Breast epithelium (tissue), 4 donors: ENCODE measurements around the gene PTPRM. TPM values are rescaled to one million over a fixed set of nuclear protein-coding genes. Genes with fewer than 3 reads are reported as not detected.
A peak's percentile ranks its signal among the peaks of the same experiment; 100 is the strongest.

Source experiments
- DNase-seq, 2 donors: peaks; one replicate each; pipeline ENCODE4 v3.0.0-alpha.2; 2019; ENCODE audit warnings: low spot score in 2 of 2
- H3K27ac ChIP-seq, 2 donors: fragments of 200-600 bp; sonication (generic) in 1 of 2; one replicate each; pipeline ENCODE4 v1.5.1; 2016 to 2019; ENCODE audit warnings: mild to moderate bottlenecking in 1 of 2
- H3K27me3 ChIP-seq, 2 donors: fragments of 200-600 bp; sonication (generic) in 1 of 2; one replicate each; pipeline versions ENCODE4 v1.5.1 to v1.6.0; 2017 to 2019; ENCODE audit warnings: control low read depth in 1 of 2, mild to moderate bottlenecking in 1 of 2
- H3K36me3 ChIP-seq: fragments of 200-600 bp; one replicate; pipeline ENCODE4 v1.5.1; 2019
- H3K4me1 ChIP-seq, 2 donors: fragments of 200-600 bp; sonication (generic); one replicate each; pipeline ENCODE4 v1.5.1; 2016 to 2019; ENCODE audit warnings: control low read depth in 1 of 2
- H3K4me3 ChIP-seq, 3 donors: fragments of 200-600 bp; sonication (generic); 1 replicate in 2 of 3; 2 replicates in 1 of 3; pipeline ENCODE4 v1.5.1; 2016 to 2019; ENCODE audit warnings: mild to moderate bottlenecking in 3 of 3, moderate library complexity in 2 of 3
- H3K9me3 ChIP-seq, 2 donors: fragments of 200-600 bp; sonication (generic) in 1 of 2; one replicate each; pipeline ENCODE4 v1.5.1; 2016 to 2019; ENCODE audit warnings: control low read depth in 1 of 2
- POLR2A ChIP-seq: fragments of 450-650 bp; IDR thresholded peaks from one replicate; pipeline ENCODE4 v1.6.1; 2016; ENCODE audit warnings: antibody characterized with exemption, mild to moderate bottlenecking, moderate library complexity
- POLR2AphosphoS5 ChIP-seq, 3 donors: sonication (generic); formaldehyde crosslinking; IDR thresholded peaks; one replicate each; pipeline ENCODE4 v1.6.1; 2017; ENCODE audit warnings: antibody characterized with exemption in 3 of 3
- intact Hi-C: fragments of 100-400 bp; cut with DNase I; formaldehyde crosslinking; loops from one replicate; pipeline ENCODE4 v1.15.1; 2023; ENCODE audit warnings: low total_unique reads
- total RNA-seq, 3 donors: library from RNA; depleted of rRNA; stranded (reverse); fragments of >200 nt; gene quantifications; one replicate each; pipeline ENCODE4 v1.1.0, GENCODE V29; 2016
- TF ChIP-seq, protein P1 (sequence below), 3 donors: fragments of 450-650 bp; IDR thresholded peaks; one replicate each; pipeline ENCODE4 v1.5.1; 2016 to 2017; ENCODE audit warnings: antibody characterized with exemption in 3 of 3, mild to moderate bottlenecking in 3 of 3, moderate library complexity in 3 of 3

The PTPRM gene
- total RNA-seq, 3 donors from 2014 or later: 41.7 to 181 (median 140) TPM

DNA sequence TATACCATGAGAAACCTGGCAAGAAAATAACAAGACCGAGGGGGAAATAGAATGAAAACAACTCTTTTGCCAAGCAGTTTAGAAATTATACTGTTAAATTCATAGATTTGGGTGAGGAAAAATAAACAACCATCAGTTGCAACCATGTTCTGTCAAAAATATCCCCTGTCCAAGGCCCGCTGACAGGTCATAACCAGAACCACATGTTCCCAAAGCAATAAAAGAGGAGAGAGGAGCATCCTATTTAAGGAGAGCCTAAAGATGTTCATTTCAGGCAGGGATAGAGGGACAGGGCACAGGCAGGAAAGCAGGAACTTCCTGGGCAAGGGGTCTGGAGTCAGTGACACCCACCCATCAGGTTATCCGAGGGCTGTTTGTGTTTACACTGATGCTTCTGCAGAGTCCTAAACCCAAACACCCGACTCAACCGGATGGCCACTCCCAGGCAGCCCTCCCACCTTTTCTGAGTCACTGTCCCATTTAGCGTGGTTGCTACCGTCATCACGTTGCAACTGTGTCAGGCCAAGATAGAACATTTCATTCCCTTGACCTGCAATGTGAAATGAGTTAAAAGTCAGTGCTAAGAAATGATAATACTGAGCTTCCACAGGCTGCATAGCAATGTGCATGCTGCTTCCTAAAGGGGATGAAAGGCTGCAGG lies 573.9 kb downstream of the PTPRM start:
- DNase-seq: no peak

DNA sequence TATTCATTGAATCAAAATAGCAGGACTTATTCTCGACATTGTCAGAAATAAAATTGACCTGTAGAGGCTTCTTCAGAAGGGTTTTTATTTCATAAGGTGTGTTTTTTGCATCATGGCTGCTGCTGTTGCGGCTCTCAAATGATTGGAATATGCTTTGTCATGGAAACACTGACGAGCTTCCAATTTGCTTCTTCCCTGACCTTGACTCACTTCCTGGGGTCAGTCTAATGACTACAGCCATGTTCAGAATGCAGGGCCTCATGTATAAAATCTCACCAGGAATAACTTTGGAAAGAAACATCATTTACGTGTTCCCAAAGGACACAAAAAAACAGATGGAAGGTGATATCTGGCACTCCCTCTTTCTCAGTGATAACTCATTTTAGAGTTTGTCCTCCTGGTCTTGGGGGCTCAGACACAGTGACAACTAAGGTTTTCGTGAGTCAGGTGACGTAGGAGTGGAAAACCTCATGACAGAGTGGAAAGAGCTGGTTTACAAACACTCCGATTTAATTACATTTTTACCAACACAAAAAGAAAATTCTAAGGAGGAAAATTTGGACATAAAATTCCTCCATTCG lies 575.1 kb downstream of the PTPRM start:
- H3K9me3 ChIP-seq: peaks cover 0 to 5% of the 10 kb centered on the region in 2 donors
- no peaks in the 10 kb centered on the region for H3K4me1 ChIP-seq
- H3K36me3 ChIP-seq: no peaks in the 10 kb centered on the region
- TF ChIP-seq, protein P1, sequence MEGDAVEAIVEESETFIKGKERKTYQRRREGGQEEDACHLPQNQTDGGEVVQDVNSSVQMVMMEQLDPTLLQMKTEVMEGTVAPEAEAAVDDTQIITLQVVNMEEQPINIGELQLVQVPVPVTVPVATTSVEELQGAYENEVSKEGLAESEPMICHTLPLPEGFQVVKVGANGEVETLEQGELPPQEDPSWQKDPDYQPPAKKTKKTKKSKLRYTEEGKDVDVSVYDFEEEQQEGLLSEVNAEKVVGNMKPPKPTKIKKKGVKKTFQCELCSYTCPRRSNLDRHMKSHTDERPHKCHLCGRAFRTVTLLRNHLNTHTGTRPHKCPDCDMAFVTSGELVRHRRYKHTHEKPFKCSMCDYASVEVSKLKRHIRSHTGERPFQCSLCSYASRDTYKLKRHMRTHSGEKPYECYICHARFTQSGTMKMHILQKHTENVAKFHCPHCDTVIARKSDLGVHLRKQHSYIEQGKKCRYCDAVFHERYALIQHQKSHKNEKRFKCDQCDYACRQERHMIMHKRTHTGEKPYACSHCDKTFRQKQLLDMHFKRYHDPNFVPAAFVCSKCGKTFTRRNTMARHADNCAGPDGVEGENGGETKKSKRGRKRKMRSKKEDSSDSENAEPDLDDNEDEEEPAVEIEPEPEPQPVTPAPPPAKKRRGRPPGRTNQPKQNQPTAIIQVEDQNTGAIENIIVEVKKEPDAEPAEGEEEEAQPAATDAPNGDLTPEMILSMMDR (IDR thresholded peaks at IDR 0.05): no peak
- no peak overlapping the region for H3K27ac ChIP-seq
- intact Hi-C loops: no loop called here
- H3K4me3 ChIP-seq: no peak overlapping the region
- no peaks in the 10 kb centered on the region for H3K27me3 ChIP-seq
- no peak for DNase-seq

More for the DNA sequence above, 573.9 kb downstream of the PTPRM start:
- H3K4me3 ChIP-seq: no peak overlapping the region
- H3K36me3 ChIP-seq: no peaks in the 10 kb centered on the region
- TF ChIP-seq, protein P1 (IDR thresholded peaks at IDR 0.05): no peak
- TF ChIP-seq POLR2AphosphoS5 (IDR thresholded peaks at IDR 0.05): no peak
- H3K27me3 ChIP-seq: no peaks in the 10 kb centered on the region
- H3K27ac ChIP-seq: peak overlapping the region in 1 of 2 donors; percentile 36
- H3K4me1 ChIP-seq: no peaks in the 10 kb centered on the region
- intact Hi-C loops: no loop called here
- H3K9me3 ChIP-seq: peaks cover 0 to 5% of the 10 kb centered on the region in 2 donors

DNA sequence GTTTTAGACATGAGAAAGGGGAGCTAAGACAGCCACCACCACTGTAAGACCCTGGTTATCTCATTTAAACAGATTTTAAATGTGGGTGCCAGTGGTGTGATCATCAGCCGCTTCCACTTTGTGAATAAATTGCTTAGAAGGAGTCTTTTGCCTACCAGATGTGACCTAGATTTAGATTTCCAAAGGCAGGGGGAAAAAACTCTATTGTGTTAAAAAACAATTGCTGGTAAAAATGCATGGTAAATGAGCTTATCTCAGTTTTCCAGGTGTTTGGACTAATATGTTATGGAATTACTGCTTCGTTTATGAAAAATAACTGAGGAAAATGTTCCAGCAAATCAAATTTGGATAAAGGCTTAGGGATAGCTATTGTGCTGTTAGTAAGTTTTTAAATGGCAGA lies 575.8 kb downstream of the PTPRM start:
- TF ChIP-seq, protein P1 (IDR thresholded peaks at IDR 0.05): no peak
- TF ChIP-seq POLR2A (no peak), POLR2AphosphoS5 (IDR thresholded peaks at IDR 0.05) (no peak)
- intact Hi-C loops: no loop called here
- Histone ChIP-seq H3K9me3 (peaks cover 0 to 5% of the 10 kb centered on the region in 2 donors), H3K27me3 (no peaks in the 10 kb centered on the region), H3K36me3 (no peaks in the 10 kb centered on the region), H3K4me3 (no peak overlapping the region), H3K4me1 (no peaks in the 10 kb centered on the region), H3K27ac (no peak overlapping the region)
- no peak for DNase-seq

DNA sequence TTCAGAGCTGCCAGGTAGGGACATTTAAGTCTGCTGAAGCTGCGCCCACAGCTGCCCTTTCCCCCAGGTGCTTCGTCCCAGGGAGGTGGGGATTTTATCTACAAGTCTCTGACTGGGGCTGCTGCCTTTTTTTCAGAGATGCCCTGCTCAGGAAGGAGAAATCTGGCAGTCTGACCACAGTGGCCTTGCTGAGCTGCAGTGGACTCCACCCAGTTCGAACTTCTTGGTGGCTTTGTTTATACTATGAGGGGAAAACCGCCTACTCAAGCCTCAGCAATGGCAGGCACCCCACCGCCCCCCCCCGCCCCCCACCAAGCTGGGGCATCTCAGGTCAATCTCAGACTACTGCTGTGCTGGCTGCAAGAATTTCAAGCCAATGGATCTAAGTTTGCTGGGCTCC lies 584.1 kb downstream of the PTPRM start:
- intact Hi-C loops: no loop called here
- Histone ChIP-seq H3K27ac (no peak overlapping the region), H3K36me3 (no peaks in the 10 kb centered on the region), H3K4me3 (no peak overlapping the region), H3K9me3 (no peaks in the 10 kb centered on the region), H3K4me1 (no peaks in the 10 kb centered on the region), H3K27me3 (no peaks in the 10 kb centered on the region)
- TF ChIP-seq, protein P1 (IDR thresholded peaks at IDR 0.05): no peak
- TF ChIP-seq POLR2AphosphoS5 (IDR thresholded peaks at IDR 0.05) (no peak), POLR2A (no peak)
- no peak for DNase-seq

DNA sequence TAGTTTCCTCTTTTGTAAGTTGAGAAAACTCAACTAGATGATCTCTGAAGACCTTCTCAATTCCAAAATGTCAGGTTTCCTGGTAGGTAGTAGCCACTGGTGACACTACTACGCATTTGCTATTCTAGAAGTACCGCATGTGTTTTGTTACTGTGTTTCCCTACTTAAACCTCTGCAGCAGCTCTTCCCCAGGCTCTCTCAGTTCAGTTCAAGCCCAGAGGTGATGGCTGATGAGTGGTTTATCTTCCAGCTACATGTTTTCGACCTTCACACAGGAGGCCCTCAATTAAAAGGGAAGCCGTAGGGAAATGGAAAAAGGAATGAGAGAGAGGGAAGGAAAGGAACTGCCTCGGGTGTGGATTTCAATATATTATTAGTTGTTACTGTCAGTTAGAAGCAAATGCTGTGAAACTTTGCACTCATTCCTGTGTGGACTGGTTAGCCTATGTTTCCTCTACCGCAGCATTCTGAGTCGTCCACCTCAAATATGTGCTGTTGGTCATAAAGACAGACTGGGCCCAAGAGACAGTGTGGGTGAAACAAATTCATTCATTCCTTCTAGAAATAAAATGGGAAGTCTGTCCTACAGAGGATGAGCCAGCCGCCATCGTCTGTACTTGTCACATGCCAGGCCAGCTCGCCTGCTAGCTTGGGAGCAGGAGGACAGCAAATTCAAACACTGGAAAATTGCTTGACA lies 586.9 kb downstream of the PTPRM start:
- Histone ChIP-seq H3K27me3 (no peaks in the 10 kb centered on the region), H3K4me3 (no peak overlapping the region), H3K36me3 (no peaks in the 10 kb centered on the region), H3K4me1 (no peaks in the 10 kb centered on the region), H3K27ac (no peak overlapping the region), H3K9me3 (no peaks in the 10 kb centered on the region)
- intact Hi-C loops: no loop called here
- no peak for DNase-seq
- no peak for TF ChIP-seq POLR2AphosphoS5 (IDR thresholded peaks at IDR 0.05)
- TF ChIP-seq, protein P1 (IDR thresholded peaks at IDR 0.05): no peak
- TF ChIP-seq POLR2A: no peak
